GM12864 (cell line): ENCODE data around the gene TCF7L2.

Experiments used
- DNase-seq: peaks from one replicate; pipeline ENCODE4 v3.0.0-alpha.2; 2011; ENCODE audit warnings: low read depth
- H3K4me3 ChIP-seq: 2 replicates; pipeline ENCODE4 v1.5.1; 2011; ENCODE audit warnings: mild to moderate bottlenecking, low read depth, low read length, control low read depth
- TF ChIP-seq, protein P1 (sequence below): IDR thresholded peaks from 2 replicates; pipeline ENCODE4 v1.5.1; 2011; ENCODE audit warnings: low read depth, mild to moderate bottlenecking, moderate library complexity, low read length, control low read depth, inconsistent platforms; ENCODE audit errors: missing control alignments

The TCF7L2 gene

DNA sequence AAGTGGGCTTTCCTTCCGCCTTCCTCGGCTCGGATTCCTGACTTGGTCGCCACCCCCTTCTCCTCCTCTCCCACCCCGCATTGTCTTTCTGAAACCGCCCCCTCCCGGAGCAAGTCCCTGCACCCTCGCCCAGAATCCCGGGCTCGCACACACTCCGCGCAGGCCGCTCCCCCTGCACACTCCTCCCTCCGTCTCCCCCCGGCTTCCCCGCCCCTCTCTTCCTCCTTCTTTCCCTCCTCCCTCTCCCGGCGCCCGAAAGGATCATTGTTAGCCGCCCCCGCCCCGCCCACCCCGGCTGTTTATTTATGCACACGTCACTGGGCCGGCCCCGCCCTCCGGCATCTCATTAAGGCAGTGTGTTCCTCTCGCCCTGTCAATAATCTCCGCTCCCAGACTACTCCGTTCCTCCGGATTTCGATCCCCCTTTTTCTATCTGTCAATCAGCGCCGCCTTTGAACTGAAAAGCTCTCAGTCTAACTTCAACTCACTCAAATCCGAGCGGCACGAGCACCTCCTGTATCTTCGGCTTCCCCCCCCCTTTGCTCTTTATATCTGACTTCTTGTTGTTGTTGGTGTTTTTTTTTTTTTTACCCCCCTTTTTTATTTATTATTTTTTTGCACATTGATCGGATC lies at the start of gene TCF7L2:
TCF7L2 (plus strand) TSS at position 373 of the 633 bp plus-strand sequence. CDS start 510 bp downstream, outside the sequence.
- H3K4me3 ChIP-seq = peak within 1 kb of the TSS; percentile 39
- no peak for DNase-seq
- TF ChIP-seq, protein P1, sequence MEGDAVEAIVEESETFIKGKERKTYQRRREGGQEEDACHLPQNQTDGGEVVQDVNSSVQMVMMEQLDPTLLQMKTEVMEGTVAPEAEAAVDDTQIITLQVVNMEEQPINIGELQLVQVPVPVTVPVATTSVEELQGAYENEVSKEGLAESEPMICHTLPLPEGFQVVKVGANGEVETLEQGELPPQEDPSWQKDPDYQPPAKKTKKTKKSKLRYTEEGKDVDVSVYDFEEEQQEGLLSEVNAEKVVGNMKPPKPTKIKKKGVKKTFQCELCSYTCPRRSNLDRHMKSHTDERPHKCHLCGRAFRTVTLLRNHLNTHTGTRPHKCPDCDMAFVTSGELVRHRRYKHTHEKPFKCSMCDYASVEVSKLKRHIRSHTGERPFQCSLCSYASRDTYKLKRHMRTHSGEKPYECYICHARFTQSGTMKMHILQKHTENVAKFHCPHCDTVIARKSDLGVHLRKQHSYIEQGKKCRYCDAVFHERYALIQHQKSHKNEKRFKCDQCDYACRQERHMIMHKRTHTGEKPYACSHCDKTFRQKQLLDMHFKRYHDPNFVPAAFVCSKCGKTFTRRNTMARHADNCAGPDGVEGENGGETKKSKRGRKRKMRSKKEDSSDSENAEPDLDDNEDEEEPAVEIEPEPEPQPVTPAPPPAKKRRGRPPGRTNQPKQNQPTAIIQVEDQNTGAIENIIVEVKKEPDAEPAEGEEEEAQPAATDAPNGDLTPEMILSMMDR = no peak

DNA sequence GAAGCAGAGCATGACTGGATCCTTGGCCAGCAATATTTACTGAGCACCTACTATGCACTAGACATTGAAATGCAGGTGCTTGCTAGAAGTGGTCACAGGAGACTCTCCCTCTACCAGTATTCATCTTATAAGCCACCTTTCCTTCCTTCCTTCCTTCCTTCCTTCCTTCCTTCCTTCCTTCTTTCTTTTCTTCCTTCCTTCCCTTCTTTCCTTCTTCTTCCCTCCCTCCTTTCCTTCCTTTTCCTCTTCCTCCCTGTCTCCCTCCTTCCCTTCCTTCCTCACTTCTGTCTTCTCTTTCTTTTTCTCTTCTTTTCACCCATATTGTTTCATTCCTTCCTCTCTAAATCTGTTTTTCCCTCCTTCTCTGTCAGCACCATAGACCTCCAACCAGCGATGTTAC lies 47.3 kb upstream of the TCF7L2 start:
- TF ChIP-seq, protein P1 = no peak
- no peak for DNase-seq
- no peak overlapping the region for H3K4me3 ChIP-seq

DNA sequence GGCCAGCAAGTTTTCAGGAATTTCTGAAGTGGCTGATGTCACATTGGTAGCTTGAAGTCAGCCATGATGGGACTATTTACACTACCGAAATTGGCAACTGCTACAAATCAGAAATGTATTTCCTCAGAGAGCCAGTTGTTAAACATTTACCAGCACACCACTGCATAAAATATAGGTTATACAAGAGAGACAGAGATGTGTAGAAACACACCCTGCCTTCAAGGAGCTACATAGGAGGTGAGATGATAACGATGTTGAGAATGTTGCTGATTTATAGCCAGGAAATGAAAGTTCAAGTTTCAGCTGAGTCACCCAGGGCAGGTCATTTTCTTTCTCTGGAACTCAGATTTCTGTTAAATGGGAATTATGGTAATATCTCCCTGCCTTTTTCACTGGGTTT lies 46.0 kb upstream of the TCF7L2 start:
- no peak for DNase-seq
- no peak overlapping the region for H3K4me3 ChIP-seq
- TF ChIP-seq, protein P1 = no peak

DNA sequence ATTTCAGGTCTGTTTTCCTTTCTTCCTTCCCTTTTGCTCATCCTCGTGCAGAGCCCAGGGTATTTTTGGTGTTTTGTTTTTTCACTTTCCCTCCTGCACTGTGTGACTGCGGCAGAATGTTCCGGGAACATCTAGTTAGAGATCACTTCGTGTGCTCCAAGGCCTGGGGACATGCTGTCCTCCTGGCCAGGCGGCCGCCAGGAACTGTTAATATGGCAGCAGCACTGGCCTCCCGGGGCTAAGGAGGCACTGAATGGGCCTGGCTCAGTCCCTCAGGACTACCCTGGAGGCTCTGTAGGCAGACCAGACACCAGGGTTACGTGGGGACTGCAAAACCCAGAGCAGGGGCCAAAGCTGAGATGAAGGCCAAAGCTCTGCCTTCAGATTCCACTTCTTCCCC lies 43.1 kb upstream of the TCF7L2 start:
- no peak overlapping the region for H3K4me3 ChIP-seq
- TF ChIP-seq, protein P1 = no peak
- DNase-seq = no peak

DNA sequence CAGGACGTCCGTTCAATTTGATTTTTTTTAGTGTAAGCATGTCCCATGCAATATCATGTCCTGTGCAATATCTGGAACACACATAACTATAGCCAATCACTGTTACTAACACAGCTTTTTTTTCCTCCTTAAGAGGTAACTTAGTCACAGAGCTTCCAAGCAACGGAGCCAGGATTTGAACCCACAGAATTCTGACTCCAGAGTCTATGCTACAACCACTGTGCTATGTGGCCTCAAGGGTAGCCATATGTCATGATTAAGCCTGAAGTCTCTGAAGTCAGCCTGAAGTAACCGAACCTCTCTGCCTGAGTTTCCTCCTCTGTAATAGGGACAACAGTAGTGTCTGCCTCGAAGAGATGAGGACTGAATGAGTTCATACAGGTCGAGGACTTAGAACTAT lies 42.2 kb upstream of the TCF7L2 start:
- no peak overlapping the region for H3K4me3 ChIP-seq
- no peak for DNase-seq
- TF ChIP-seq, protein P1 = no peak

DNA sequence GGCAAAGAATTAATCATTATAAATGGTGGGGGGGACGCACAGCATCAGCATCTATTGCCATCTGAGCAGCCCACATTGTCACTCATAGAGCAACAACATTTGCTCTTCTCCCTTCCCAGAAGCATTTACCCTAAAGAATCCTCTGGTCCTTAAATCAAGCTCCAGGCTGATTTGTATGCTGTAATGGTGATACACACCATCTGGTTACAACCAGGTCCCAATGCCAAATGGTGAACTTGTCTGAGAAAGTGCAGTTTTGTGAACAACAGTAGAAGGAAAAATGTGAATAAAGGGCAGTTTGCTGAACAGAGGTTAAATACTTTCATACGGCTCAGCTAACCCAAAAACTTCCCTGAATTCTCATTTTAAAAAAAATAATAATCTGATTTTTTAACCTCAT lies 38.8 kb upstream of the TCF7L2 start:
- TF ChIP-seq, protein P1 = no peak
- DNase-seq = no peak
- no peak overlapping the region for H3K4me3 ChIP-seq

DNA sequence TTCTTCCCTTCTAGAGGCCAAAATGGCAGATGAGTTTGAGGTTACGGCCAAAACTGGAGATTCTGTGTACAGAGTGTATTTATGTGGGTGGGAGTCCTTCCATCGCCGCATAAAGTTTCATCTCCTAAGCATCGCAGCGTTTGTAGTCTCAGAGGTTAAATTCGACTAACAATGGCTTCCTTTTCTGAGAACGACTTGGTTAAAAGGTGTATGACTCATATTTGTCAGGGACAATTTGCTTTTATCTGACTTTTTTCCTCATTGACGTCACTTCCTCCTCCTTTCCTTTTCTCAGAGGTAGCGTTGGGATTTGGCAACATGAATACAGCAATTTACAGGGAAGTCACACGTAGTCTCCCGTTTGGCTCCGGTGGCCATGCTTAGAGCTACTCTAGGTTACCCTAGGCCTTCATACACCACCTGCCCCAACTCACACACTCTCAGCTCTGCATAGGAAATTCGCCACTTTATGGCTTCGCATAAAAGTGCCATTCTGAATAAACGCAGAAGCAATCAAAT lies 37.6 kb upstream of the TCF7L2 start:
- TF ChIP-seq, protein P1 = no peak
- no peak overlapping the region for H3K4me3 ChIP-seq
- no peak for DNase-seq
